A549 (cell line): Measurements from ENCODE around the gene ZNF419.

Source experiments
- CTCF ChIP-seq: fragments of >200 bp; sonication (Bioruptor Twin); formaldehyde crosslinking; IDR thresholded peaks from 3 replicates; pipeline ENCODE4 v1.5.1; 2016
- SMC3 ChIP-seq: fragments of >200 bp; sonication (Bioruptor Twin); formaldehyde crosslinking; IDR thresholded peaks from 3 replicates; pipeline ENCODE4 v1.6.1; 2018; ENCODE audit warnings: inconsistent platforms

GRCh38 chr19:57515255-57515654 lies 27.7 kb downstream of the ZNF419 start:
- TF ChIP-seq CTCF (no peak), SMC3 (no peak)
